Measurements from ENCODE around the gene PROSER1. TPM values are rescaled to one million over a fixed set of nuclear protein-coding genes. Genes with fewer than 3 reads are reported as not detected.

Gene PROSER1
- total and polyA plus RNA-seq, 2 donors from 2014 or later, result 9.0 to 26.3 TPM

- no peaks in the 10 kb centered on the region for H3K36me3 ChIP-seq (ENCODE audit: control insufficient read depth in 2 of 3, insufficient read depth in 3 of 3, low read length in 3 of 3)
- peaks cover 2 to 22% (median 9%) of the 10 kb centered on the region in 3 donors for H3K4me1 ChIP-seq (ENCODE audit: control insufficient read depth in 2 of 3, insufficient read depth in 2 of 3, low read depth in 1 of 3, low read length in 3 of 3)
- no peaks in the 10 kb centered on the region for H3K27me3 ChIP-seq (ENCODE audit: control insufficient read depth, insufficient read depth, low read length)
- H3K4me3 ChIP-seq (ENCODE audit: low read length in 3 of 3), result peak overlapping the region; percentile 76 to 97 (median 96)
- no peak overlapping the region for H3K27ac ChIP-seq (ENCODE audit: low read depth in 2 of 2, low read length in 2 of 2)
- H3K9me3 ChIP-seq (ENCODE audit: control insufficient read depth in 2 of 3, insufficient read depth in 1 of 3, low read length in 3 of 3), result no peaks in the 10 kb centered on the region
- FAIRE-seq (no peak), DNase-seq (peak in 2 of 5 donors; percentile 61 to 65)
- intact Hi-C loops (cut with DNase I), result no loop called here
- TF ChIP-seq CTCF (IDR thresholded peaks at IDR 0.05; ENCODE audit: borderline replicate concordance, extremely low read depth, insufficient read depth), result no peak
- peak overlapping the region; percentile 9 to 74 (median 70) for H3K9ac ChIP-seq (ENCODE audit: low read length in 3 of 3)
Observed at GRCh38 chr13:39036212-39036611, 1.7 kb downstream of the PROSER1 start.

GRCh38 chr13:39035799-39036198 lies 2.1 kb downstream of the PROSER1 start:
- no peak for TF ChIP-seq CTCF (IDR thresholded peaks at IDR 0.05; ENCODE audit: borderline replicate concordance, extremely low read depth, insufficient read depth)
- DNase-seq, result no peak
- FAIRE-seq, result no peak
- no peaks in the 10 kb centered on the region for H3K9me3 ChIP-seq (ENCODE audit: control insufficient read depth in 2 of 3, insufficient read depth in 1 of 3, low read length in 3 of 3)
- intact Hi-C loops (cut with DNase I), result no loop called here
- H3K27me3 ChIP-seq (ENCODE audit: control insufficient read depth, insufficient read depth, low read length), result no peaks in the 10 kb centered on the region
- H3K4me1 ChIP-seq (ENCODE audit: control insufficient read depth in 2 of 3, insufficient read depth in 2 of 3, low read depth in 1 of 3, low read length in 3 of 3), result peaks cover 2 to 22% (median 9%) of the 10 kb centered on the region in 3 donors
- H3K4me3 ChIP-seq (ENCODE audit: low read length in 3 of 3), result peak overlapping the region; percentile 31 to 96 (median 76)
- no peak overlapping the region for H3K27ac ChIP-seq (ENCODE audit: low read depth in 2 of 2, low read length in 2 of 2)
- peak overlapping the region in 2 of 3 donors; percentile 10 to 70 for H3K9ac ChIP-seq (ENCODE audit: low read length in 3 of 3)
- no peaks in the 10 kb centered on the region for H3K36me3 ChIP-seq (ENCODE audit: control insufficient read depth in 2 of 3, insufficient read depth in 3 of 3, low read length in 3 of 3)

DNA sequence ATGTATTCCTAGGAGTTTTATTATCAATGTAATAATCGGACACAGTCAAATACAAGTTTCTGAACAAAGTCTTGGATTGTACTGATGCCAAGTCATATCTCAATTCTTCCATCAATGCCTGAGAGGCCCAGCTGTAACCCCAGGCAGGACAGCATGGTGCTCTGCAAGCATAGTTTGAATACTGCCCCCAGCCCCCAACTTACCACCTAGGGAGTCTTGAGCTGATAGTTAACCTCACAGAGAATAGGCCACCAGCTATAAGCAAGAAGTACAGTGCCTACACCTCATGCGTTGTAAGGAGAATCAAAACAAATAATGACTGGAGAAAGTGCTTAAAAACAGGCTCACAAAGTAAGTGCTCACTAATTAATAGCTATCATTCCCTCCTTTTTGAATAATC lies 2.7 kb downstream of the PROSER1 start:
- TF ChIP-seq CTCF (IDR thresholded peaks at IDR 0.05; ENCODE audit: borderline replicate concordance, extremely low read depth, insufficient read depth), result no peak
- no peaks in the 10 kb centered on the region for H3K36me3 ChIP-seq (ENCODE audit: control insufficient read depth in 2 of 3, insufficient read depth in 3 of 3, low read length in 3 of 3)
- DNase-seq (no peak), FAIRE-seq (no peak)
- H3K4me3 ChIP-seq (ENCODE audit: low read length in 3 of 3), result peak overlapping the region; percentile 31 to 96 (median 76)
- no peak overlapping the region for H3K27ac ChIP-seq (ENCODE audit: low read depth in 2 of 2, low read length in 2 of 2)
- peaks cover 2 to 17% (median 9%) of the 10 kb centered on the region in 3 donors for H3K4me1 ChIP-seq (ENCODE audit: control insufficient read depth in 2 of 3, insufficient read depth in 2 of 3, low read depth in 1 of 3, low read length in 3 of 3)
- intact Hi-C loops (cut with DNase I), result no loop called here
- H3K9ac ChIP-seq (ENCODE audit: low read length in 3 of 3), result peak overlapping the region in 1 of 3 donors; percentile 10
- no peaks in the 10 kb centered on the region for H3K9me3 ChIP-seq (ENCODE audit: control insufficient read depth in 2 of 3, insufficient read depth in 1 of 3, low read length in 3 of 3)
- H3K27me3 ChIP-seq (ENCODE audit: control insufficient read depth, insufficient read depth, low read length), result no peaks in the 10 kb centered on the region

- H3K27ac ChIP-seq (ENCODE audit: low read depth in 2 of 2, low read length in 2 of 2), result no peak overlapping the region
- H3K4me3 ChIP-seq (ENCODE audit: low read length in 3 of 3), result no peak overlapping the region
- DNase-seq (no peak), FAIRE-seq (no peak)
- no peaks in the 10 kb centered on the region for H3K36me3 ChIP-seq (ENCODE audit: control insufficient read depth in 2 of 3, insufficient read depth in 3 of 3, low read length in 3 of 3)
- TF ChIP-seq CTCF (IDR thresholded peaks at IDR 0.05; ENCODE audit: borderline replicate concordance, extremely low read depth, insufficient read depth), result no peak
- H3K27me3 ChIP-seq (ENCODE audit: control insufficient read depth, insufficient read depth, low read length), result no peaks in the 10 kb centered on the region
- no peaks in the 10 kb centered on the region for H3K9me3 ChIP-seq (ENCODE audit: control insufficient read depth in 2 of 3, insufficient read depth in 1 of 3, low read length in 3 of 3)
- intact Hi-C loops (cut with DNase I), result no loop called here
- peaks cover 2 to 10% (median 9%) of the 10 kb centered on the region in 3 donors for H3K4me1 ChIP-seq (ENCODE audit: control insufficient read depth in 2 of 3, insufficient read depth in 2 of 3, low read depth in 1 of 3, low read length in 3 of 3)
- no peak overlapping the region for H3K9ac ChIP-seq (ENCODE audit: low read length in 3 of 3)
Observed at GRCh38 chr13:39034085-39034484, 3.8 kb downstream of the PROSER1 start.

Data from kidney (tissue), 14 donors.